ENCODE measurements around the gene PEAR1. TPM values are rescaled to one million over a fixed set of nuclear protein-coding genes. Genes with fewer than 3 reads are reported as not detected.
A peak's percentile ranks its signal among the peaks of the same experiment; 100 is the strongest.

The PEAR1 gene
- total and polyA plus RNA-seq, 2 of the 8 experiments (the other 6 are each of a cell fraction or from before 2014, with no cell fraction given) = 0.63 to 0.71 TPM

GRCh38 chr1:156894711-156895454, 1.4 kb downstream of the PEAR1 start:
- Histone ChIP-seq H3K18ac (ENCODE audit: extremely low read depth, low read length) (no peak overlapping the region), H3K27ac (ENCODE audit: low read depth, low read length) (no peak overlapping the region), H2BK15ac (ENCODE audit: low read length) (no peak overlapping the region), H3K4me2 (ENCODE audit: insufficient read depth in 1 of 2, low read depth in 2 of 2, low read length in 2 of 2) (no peak overlapping the region), H3K23me2 (ENCODE audit: low read depth, low read length) (peaks cover 2% of the 10 kb centered on the region; the same call in 1 of the 2 replicates), H3K56ac (replicated peaks; ENCODE audit: insufficient read length, low read depth, low read length) (no peak overlapping the region), H4K20me1 (replicated peaks in 1 of 2; ENCODE audit: control insufficient read depth in 1 of 2, insufficient read depth in 2 of 2, low read length in 2 of 2) (no peaks in the 10 kb centered on the region), H2BK120ac (replicated peaks; ENCODE audit: low read depth, low read length) (no peak overlapping the region), H4K91ac (replicated peaks; ENCODE audit: insufficient read length, low read length) (peak overlapping the region; percentile 67), H3K36me3 (ENCODE audit: control insufficient read depth in 2 of 4, insufficient read depth in 4 of 4, low read length in 3 of 4) (no peaks in the 10 kb centered on the region), H3K9me3 (ENCODE audit: insufficient read depth in 2 of 2, low read depth in 1 of 2, low read length in 1 of 2) (no peaks in the 10 kb centered on the region), H3K4ac (replicated peaks; ENCODE audit: insufficient read length, low read depth, low read length) (no peak overlapping the region), H2BK5ac (ENCODE audit: low read depth, low read length) (no peak overlapping the region), H3K4me1 (replicated peaks in 1 of 4; ENCODE audit: control insufficient read depth in 3 of 4, insufficient read depth in 4 of 4, low read length in 3 of 4) (peaks cover 0 to 10% (median 5%) of the 10 kb centered on the region in 4 experiments; a peak in 4 of 7 replicates), H2BK12ac (ENCODE audit: low read depth, low read length) (no peak overlapping the region), H4K5ac (ENCODE audit: insufficient read length, low read depth, low read length) (no peak overlapping the region), H3K79me1 (ENCODE audit: low read depth, low read length) (no peaks in the 10 kb centered on the region), H3K14ac (ENCODE audit: insufficient read length) (no peak overlapping the region), H3K23ac (ENCODE audit: insufficient read length) (no peak overlapping the region), H3K27me3 (replicated peaks in 1 of 4; ENCODE audit: control insufficient read depth in 3 of 4, extremely low read depth in 1 of 4, insufficient read depth in 3 of 4, low read length in 3 of 4) (peaks cover 8 to 49% (median 40%) of the 10 kb centered on the region in 4 experiments), H3K9ac (replicated peaks in 1 of 4; ENCODE audit: extremely low read depth in 1 of 4, low read depth in 3 of 4, low read length in 3 of 4) (no peak overlapping the region), H2AFZ (ENCODE audit: low read length) (no peak overlapping the region), H2AK5ac (ENCODE audit: low read depth, low read length) (no peak overlapping the region), H4K8ac (ENCODE audit: extremely low read depth, insufficient read depth, low read length) (no peak overlapping the region; the same call in 1 of the 2 replicates), H3K79me2 (ENCODE audit: control insufficient read depth in 1 of 2, insufficient read depth in 2 of 2, low read length in 2 of 2) (no peaks in the 10 kb centered on the region), H3K4me3 (ENCODE audit: extremely low read depth in 1 of 4, insufficient read depth in 2 of 4, low read depth in 3 of 4, low read length in 4 of 4) (no peak overlapping the region), H2BK20ac (ENCODE audit: low read length) (no peak overlapping the region)
- TF ChIP-seq SUZ12 (IDR thresholded peaks at IDR 0.05; ENCODE audit: low read length) = no peak
- DNase-seq (ENCODE audit: low read depth in 1 of 2, low spot score in 2 of 2) (no peak), FAIRE-seq (no peak)
- CTCF ChIA-PET (ENCODE audit: partially characterized antibody) = interaction anchor here (0.9 to 31.4 kb wide), 13 partner anchors 9 to 270 kb away, joined by 3 to 719 read pairs (median 6); partner anchors contain the start of genes INSRR, LRRC71 and NTRK1
- 90% methylated on average over 12 of the region's 12 CpGs; no CpG with 5 or more reads in 1 of the 2 experiments for WGBS, 2 experiments (ENCODE audit: extremely low coverage in 1 of 2, insufficient coverage in 1 of 2, insufficient read length in 1 of 2, insufficient replicate concordance in 2 of 2, low coverage in 1 of 2, low lambda C conversion rate in 2 of 2, missing lambda C conversion rate in 1 of 2)
- POLR2A ChIA-PET (ENCODE audit: partially characterized antibody) = interaction anchor here (0.7 to 2.3 kb wide), 5 partner anchors 27 to 169 kb away, joined by 3 to 6 read pairs (median 4); partner anchors contain the start of gene PRCC
